SK-N-SH (cell line): ENCODE measurements around the gene LCOR. TPM values are rescaled to one million over a fixed set of nuclear protein-coding genes. Genes with fewer than 3 reads are reported as not detected.

Experiments
- CTCF ChIA-PET: fragments of 300-600, 350-600 bp; formaldehyde crosslinking; extraction: SDS; loops from one replicate; lab custom pipeline; 2021; lab: Yijun Ruan, JAX
- POLR2A ChIA-PET: fragments of 350-600 bp; sonication (Branson Sonifier 250); formaldehyde crosslinking; extraction: SDS; loops from one replicate; lab custom pipeline; 2020; ENCODE audit warnings: antibody characterized with exemption, inconsistent platforms; lab: Yijun Ruan, JAX
- DNase-seq: peaks from one replicate; pipeline ENCODE4 v3.0.0; 2012
- H2AFZ ChIP-seq: fragments of 200-600 bp; sonication (generic); 2 replicates; pipeline ENCODE4 v1.8.1; 2016; ENCODE audit warnings: antibody characterized with exemption, mild to moderate bottlenecking, low read depth
- H3F3A ChIP-seq: fragments of 200-600 bp; sonication (generic); replicated peaks from 2 replicates; pipeline ENCODE3; 2016; ENCODE audit warnings: antibody characterized with exemption, mild to moderate bottlenecking; ENCODE audit not compliant: insufficient read depth
- H3K27ac ChIP-seq, 2 experiments: fragments of 200-500 bp in 1 of 2; fragments of 200-600 bp in 1 of 2; sonication (Bioruptor generic) in 1 of 2; sonication (generic), shearing (Covaris generic) in 1 of 2; 2 replicates each; pipeline versions ENCODE4 v1.5.1 to v1.6.1; 2014 to 2016; ENCODE audit warnings: low read depth in 2 of 2, inconsistent platforms in 1 of 2, low read length in 1 of 2, mild to moderate bottlenecking in 1 of 2, mixed read lengths in 1 of 2
- H3K27me3 ChIP-seq: fragments of 200-600 bp; sonication (generic), shearing (Covaris generic); 2 replicates; pipeline ENCODE4 v1.6.1; 2016; ENCODE audit warnings: mixed run types; ENCODE audit not compliant: insufficient read depth
- H3K36me3 ChIP-seq, 2 experiments: fragments of 200-500 bp in 1 of 2; fragments of 200-600 bp in 1 of 2; sonication (Bioruptor generic) in 1 of 2; sonication (generic) in 1 of 2; replicated peaks in 1 of 2; 2 replicates each; pipeline versions ENCODE3 to v1.5.1; 2014 to 2016; ENCODE audit warnings: low read length in 1 of 2, mild to moderate bottlenecking in 1 of 2; ENCODE audit not compliant: insufficient read depth in 2 of 2, control insufficient read depth in 1 of 2
- H3K4me1 ChIP-seq, 2 experiments: fragments of 200-500 bp in 1 of 2; fragments of 200-600 bp in 1 of 2; sonication (Bioruptor generic) in 1 of 2; sonication (generic), shearing (Covaris generic) in 1 of 2; 2 replicates each; pipeline versions ENCODE4 v1.5.1 to v1.6.1; 2014 to 2016; ENCODE audit warnings: low read depth in 1 of 2, low read length in 1 of 2, mixed run types in 1 of 2; ENCODE audit not compliant: insufficient read depth in 2 of 2, control insufficient read depth in 1 of 2
- H3K4me2 ChIP-seq: fragments of 200-600 bp; sonication (generic), shearing (Covaris generic); 2 replicates; pipeline ENCODE4 v1.6.1; 2017; ENCODE audit warnings: mixed run types
- H3K4me3 ChIP-seq, 2 experiments: fragments of 200-500 bp in 1 of 2; fragments of 200-600 bp in 1 of 2; sonication (Bioruptor generic) in 1 of 2; sonication (generic), shearing (Covaris generic) in 1 of 2; 2 replicates each; pipeline versions ENCODE4 v1.5.1 to v1.8.1; 2014 to 2016; ENCODE audit warnings: low read depth in 2 of 2, inconsistent platforms in 1 of 2, low read length in 1 of 2, mild to moderate bottlenecking in 1 of 2, mixed read lengths in 1 of 2, moderate library complexity in 1 of 2
- H3K79me2 ChIP-seq: fragments of 200-600 bp; sonication (generic); 2 replicates; pipeline ENCODE4 v1.8.1; 2017; ENCODE audit warnings: mild to moderate bottlenecking; ENCODE audit not compliant: insufficient read depth
- H3K9ac ChIP-seq: fragments of 200-600 bp; sonication (generic); 2 replicates; pipeline ENCODE4 v1.6.1; 2017; ENCODE audit warnings: mixed run types
- H3K9me2 ChIP-seq: fragments of 200-600 bp; sonication (generic); 2 replicates; pipeline ENCODE4 v1.6.1; 2017; ENCODE audit warnings: mixed run types
- H3K9me3 ChIP-seq: fragments of 200-600 bp; sonication (generic); 2 replicates; pipeline ENCODE4 v1.6.1; 2017; ENCODE audit warnings: mixed run types, mild to moderate bottlenecking, moderate library complexity
- H4K20me1 ChIP-seq: fragments of 200-600 bp; sonication (generic); 2 replicates; pipeline ENCODE4 v1.6.1; 2017; ENCODE audit warnings: mild to moderate bottlenecking, mixed run types; ENCODE audit not compliant: insufficient read depth
- ELF1 ChIP-seq: IDR thresholded peaks from 2 replicates; pipeline ENCODE4 v1.4.0; 2012
- EP300 ChIP-seq, 2 experiments: IDR thresholded peaks; 2 replicates each; pipeline versions ENCODE4 v1.4.0 to v1.6.1; 2012; ENCODE audit warnings: borderline replicate concordance in 1 of 2, low read depth in 1 of 2, low read length in 1 of 2
- EZH2phosphoT487 ChIP-seq: fragments of 200-600 bp; sonication (generic); IDR thresholded peaks from 2 replicates; pipeline ENCODE4 v1.6.1; 2017; ENCODE audit warnings: low read depth, mixed run types, mild to moderate bottlenecking, antibody characterized with exemption, moderate library complexity, borderline replicate concordance
- FOXJ3 ChIP-seq: sonication (generic); formaldehyde crosslinking; IDR thresholded peaks from 2 replicates; pipeline ENCODE4 v1.5.1; 2020; ENCODE audit warnings: mild to moderate bottlenecking, missing genetic modification reagents
- FOXM1 ChIP-seq: IDR thresholded peaks from 2 replicates; pipeline ENCODE4 v1.4.0; 2012; ENCODE audit warnings: low read depth, mild to moderate bottlenecking
- GABPA ChIP-seq: IDR thresholded peaks from 2 replicates; pipeline ENCODE4 v1.4.0; 2012; ENCODE audit warnings: low read depth, mild to moderate bottlenecking
- GATA2 ChIP-seq: sonication (generic); formaldehyde crosslinking; IDR thresholded peaks from 2 replicates; pipeline ENCODE4 v1.5.0; 2020; ENCODE audit warnings: mild to moderate bottlenecking, missing genetic modification reagents
- JUND ChIP-seq: IDR thresholded peaks from 2 replicates; pipeline ENCODE4 v1.4.0; 2012
- MXI1 ChIP-seq: IDR thresholded peaks from 2 replicates; pipeline ENCODE4 v1.6.1; 2012; ENCODE audit warnings: mild to moderate bottlenecking, low read depth, low read length, improper control_type of control experiment
- NFIC ChIP-seq: IDR thresholded peaks from 2 replicates; pipeline ENCODE4 v1.4.0; 2012; ENCODE audit warnings: borderline replicate concordance
- RFX5 ChIP-seq: IDR thresholded peaks from 2 replicates; pipeline ENCODE4 v1.6.1; 2012; ENCODE audit warnings: mild to moderate bottlenecking, improper control_type of control experiment, low read length
- SMC3 ChIP-seq: IDR thresholded peaks from 2 replicates; pipeline ENCODE4 v1.6.1; 2012; ENCODE audit warnings: low read depth, low read length, improper control_type of control experiment
- TEAD4 ChIP-seq: IDR thresholded peaks from 2 replicates; pipeline ENCODE4 v1.4.0; 2012; ENCODE audit warnings: mild to moderate bottlenecking, borderline replicate concordance; ENCODE audit not compliant: insufficient read depth
- YY1 ChIP-seq: IDR thresholded peaks from 2 replicates; pipeline ENCODE4 v1.4.0; 2012; ENCODE audit warnings: low read depth, mild to moderate bottlenecking
- WGBS: methylation state at CpG from one replicate; pipeline ENCODE4 v1.1.6; 2017; ENCODE audit warnings: low lambda C conversion rate; 5-methylcytosine and 5-hydroxymethylcytosine counted together
- polyA plus RNA-seq, 3 experiments: library from polyadenylated mRNA; depleted of rRNA; stranded (reverse); fragments of >200 nt; gene quantifications; 2 replicates each; pipeline ENCODE4 v1.2.3, GENCODE V29; 2012
- TF ChIP-seq, protein P1 (sequence below): IDR thresholded peaks from 2 replicates; pipeline ENCODE4; 2012
- TF ChIP-seq, protein P2 (sequence below): IDR thresholded peaks from 2 replicates; pipeline ENCODE4 v1.4.0; 2012; ENCODE audit warnings: low read depth
- TF ChIP-seq, protein P3 (sequence below): IDR thresholded peaks from 2 replicates; pipeline ENCODE4 v1.4.0; 2012; ENCODE audit warnings: low read depth, borderline replicate concordance
- TF ChIP-seq, protein P4 (sequence below): IDR thresholded peaks from 2 replicates; pipeline ENCODE4 v1.6.1; 2012; ENCODE audit warnings: mild to moderate bottlenecking, low read depth, low read length, moderate library complexity
- TF ChIP-seq, protein P5 (sequence below): fragments of 150-350 bp; IDR thresholded peaks from 2 replicates; pipeline ENCODE4 v1.6.1; 2016; ENCODE audit warnings: mild to moderate bottlenecking, low read depth, low read length

Gene LCOR
- polyA plus RNA-seq, 1 of the 3 experiments (the other 2 are of a cell fraction): 1.9 TPM

DNA sequence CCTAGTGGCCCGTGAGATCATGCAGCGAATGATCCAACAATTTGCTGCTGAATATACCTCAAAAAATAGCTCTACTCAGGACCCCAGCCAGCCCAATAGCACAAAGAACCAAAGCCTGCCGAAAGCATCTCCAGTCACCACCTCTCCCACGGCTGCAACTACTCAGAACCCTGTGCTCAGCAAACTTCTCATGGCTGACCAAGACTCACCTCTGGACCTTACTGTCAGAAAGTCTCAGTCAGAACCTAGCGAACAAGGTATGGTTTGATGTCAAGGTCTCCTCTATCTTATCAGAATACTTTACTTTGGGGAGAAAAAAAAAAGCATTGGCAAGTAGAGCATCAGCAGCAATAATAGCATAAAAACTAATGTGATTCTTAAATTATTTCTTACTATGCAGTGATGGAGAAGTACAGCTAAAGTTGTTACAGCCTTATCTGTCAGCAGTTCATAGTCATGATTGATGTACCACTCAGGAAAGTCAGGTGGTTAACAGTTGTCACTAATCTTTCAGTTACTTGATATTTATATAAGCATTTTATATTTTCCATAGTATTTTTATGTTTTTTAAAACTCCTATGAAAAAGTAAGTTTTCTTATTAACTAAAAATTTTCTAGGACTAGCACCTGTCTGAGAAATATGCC, 117.1 kb downstream of the LCOR start:
- CTCF ChIA-PET: interaction anchor here (1.8 kb wide), 1 partner anchor 8 kb away, joined by 4 read pairs; no protein-coding TSS in a partner anchor

More for the DNA sequence above, 117.1 kb downstream of the LCOR start:
- Histone ChIP-seq H2AFZ (no peak overlapping the region), H3K9me2 (no peaks in the 10 kb centered on the region), H3F3A (no peaks in the 10 kb centered on the region), H3K27me3 (no peaks in the 10 kb centered on the region), H4K20me1 (no peaks in the 10 kb centered on the region), H3K27ac (no peak overlapping the region), H3K4me1 (peaks cover 0 to 2% of the 10 kb centered on the region in 2 experiments; a peak in 3 of 4 replicates), H3K4me2 (no peak overlapping the region), H3K9me3 (no peaks in the 10 kb centered on the region), H3K36me3 (peaks cover 25 to 49% of the 10 kb centered on the region in 2 experiments), H3K4me3 (no peak overlapping the region), H3K79me2 (peaks cover 16% of the 10 kb centered on the region; the same call in 1 of the 2 replicates), H3K9ac (no peak overlapping the region)
- POLR2A ChIA-PET: no interaction called here
- TF ChIP-seq EZH2phosphoT487 (no peak), MXI1 (no peak), EP300 (IDR thresholded peaks at IDR 0.05; ENCODE audit: borderline replicate concordance in 1 of 2, low read depth in 1 of 2, low read length in 1 of 2) (no peak), RFX5 (no peak), YY1 (no peak), TEAD4 (no peak), SMC3 (no peak), FOXM1 (no peak), GATA2 (CRISPR knock-in tag) (no peak), JUND (no peak), FOXJ3 (CRISPR knock-in tag) (no peak), ELF1 (no peak), GABPA (no peak), NFIC (no peak)
- TF ChIP-seq, protein P1, sequence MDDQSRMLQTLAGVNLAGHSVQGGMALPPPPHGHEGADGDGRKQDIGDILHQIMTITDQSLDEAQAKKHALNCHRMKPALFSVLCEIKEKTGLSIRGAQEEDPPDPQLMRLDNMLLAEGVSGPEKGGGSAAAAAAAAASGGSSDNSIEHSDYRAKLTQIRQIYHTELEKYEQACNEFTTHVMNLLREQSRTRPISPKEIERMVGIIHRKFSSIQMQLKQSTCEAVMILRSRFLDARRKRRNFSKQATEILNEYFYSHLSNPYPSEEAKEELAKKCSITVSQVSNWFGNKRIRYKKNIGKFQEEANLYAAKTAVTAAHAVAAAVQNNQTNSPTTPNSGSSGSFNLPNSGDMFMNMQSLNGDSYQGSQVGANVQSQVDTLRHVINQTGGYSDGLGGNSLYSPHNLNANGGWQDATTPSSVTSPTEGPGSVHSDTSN: no peak
- TF ChIP-seq, protein P2, sequence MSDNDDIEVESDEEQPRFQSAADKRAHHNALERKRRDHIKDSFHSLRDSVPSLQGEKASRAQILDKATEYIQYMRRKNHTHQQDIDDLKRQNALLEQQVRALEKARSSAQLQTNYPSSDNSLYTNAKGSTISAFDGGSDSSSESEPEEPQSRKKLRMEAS: no peak
- TF ChIP-seq, protein P3, sequence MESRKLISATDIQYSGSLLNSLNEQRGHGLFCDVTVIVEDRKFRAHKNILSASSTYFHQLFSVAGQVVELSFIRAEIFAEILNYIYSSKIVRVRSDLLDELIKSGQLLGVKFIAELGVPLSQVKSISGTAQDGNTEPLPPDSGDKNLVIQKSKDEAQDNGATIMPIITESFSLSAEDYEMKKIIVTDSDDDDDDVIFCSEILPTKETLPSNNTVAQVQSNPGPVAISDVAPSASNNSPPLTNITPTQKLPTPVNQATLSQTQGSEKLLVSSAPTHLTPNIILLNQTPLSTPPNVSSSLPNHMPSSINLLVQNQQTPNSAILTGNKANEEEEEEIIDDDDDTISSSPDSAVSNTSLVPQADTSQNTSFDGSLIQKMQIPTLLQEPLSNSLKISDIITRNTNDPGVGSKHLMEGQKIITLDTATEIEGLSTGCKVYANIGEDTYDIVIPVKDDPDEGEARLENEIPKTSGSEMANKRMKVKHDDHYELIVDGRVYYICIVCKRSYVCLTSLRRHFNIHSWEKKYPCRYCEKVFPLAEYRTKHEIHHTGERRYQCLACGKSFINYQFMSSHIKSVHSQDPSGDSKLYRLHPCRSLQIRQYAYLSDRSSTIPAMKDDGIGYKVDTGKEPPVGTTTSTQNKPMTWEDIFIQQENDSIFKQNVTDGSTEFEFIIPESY: no peak
- TF ChIP-seq, protein P4, sequence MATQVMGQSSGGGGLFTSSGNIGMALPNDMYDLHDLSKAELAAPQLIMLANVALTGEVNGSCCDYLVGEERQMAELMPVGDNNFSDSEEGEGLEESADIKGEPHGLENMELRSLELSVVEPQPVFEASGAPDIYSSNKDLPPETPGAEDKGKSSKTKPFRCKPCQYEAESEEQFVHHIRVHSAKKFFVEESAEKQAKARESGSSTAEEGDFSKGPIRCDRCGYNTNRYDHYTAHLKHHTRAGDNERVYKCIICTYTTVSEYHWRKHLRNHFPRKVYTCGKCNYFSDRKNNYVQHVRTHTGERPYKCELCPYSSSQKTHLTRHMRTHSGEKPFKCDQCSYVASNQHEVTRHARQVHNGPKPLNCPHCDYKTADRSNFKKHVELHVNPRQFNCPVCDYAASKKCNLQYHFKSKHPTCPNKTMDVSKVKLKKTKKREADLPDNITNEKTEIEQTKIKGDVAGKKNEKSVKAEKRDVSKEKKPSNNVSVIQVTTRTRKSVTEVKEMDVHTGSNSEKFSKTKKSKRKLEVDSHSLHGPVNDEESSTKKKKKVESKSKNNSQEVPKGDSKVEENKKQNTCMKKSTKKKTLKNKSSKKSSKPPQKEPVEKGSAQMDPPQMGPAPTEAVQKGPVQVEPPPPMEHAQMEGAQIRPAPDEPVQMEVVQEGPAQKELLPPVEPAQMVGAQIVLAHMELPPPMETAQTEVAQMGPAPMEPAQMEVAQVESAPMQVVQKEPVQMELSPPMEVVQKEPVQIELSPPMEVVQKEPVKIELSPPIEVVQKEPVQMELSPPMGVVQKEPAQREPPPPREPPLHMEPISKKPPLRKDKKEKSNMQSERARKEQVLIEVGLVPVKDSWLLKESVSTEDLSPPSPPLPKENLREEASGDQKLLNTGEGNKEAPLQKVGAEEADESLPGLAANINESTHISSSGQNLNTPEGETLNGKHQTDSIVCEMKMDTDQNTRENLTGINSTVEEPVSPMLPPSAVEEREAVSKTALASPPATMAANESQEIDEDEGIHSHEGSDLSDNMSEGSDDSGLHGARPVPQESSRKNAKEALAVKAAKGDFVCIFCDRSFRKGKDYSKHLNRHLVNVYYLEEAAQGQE: no peak
- TF ChIP-seq, protein P5, sequence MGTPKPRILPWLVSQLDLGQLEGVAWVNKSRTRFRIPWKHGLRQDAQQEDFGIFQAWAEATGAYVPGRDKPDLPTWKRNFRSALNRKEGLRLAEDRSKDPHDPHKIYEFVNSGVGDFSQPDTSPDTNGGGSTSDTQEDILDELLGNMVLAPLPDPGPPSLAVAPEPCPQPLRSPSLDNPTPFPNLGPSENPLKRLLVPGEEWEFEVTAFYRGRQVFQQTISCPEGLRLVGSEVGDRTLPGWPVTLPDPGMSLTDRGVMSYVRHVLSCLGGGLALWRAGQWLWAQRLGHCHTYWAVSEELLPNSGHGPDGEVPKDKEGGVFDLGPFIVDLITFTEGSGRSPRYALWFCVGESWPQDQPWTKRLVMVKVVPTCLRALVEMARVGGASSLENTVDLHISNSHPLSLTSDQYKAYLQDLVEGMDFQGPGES: no peak
- DNase-seq: no peak
- 95% methylated on average over 5 of the region's 5 CpGs for WGBS
